ENCODE measurements around the gene SDHAF1. TPM values are rescaled to one million over a fixed set of nuclear protein-coding genes. Genes with fewer than 3 reads are reported as not detected.
"Not testable (repeated sequence)": the region's sequence is repeated elsewhere in the genome, so short reads cannot be mapped to it uniquely, and the experiment has no call there.

Gene SDHAF1
- total RNA-seq, 1 donor from 2014 or later, result 10.2 TPM

DNA sequence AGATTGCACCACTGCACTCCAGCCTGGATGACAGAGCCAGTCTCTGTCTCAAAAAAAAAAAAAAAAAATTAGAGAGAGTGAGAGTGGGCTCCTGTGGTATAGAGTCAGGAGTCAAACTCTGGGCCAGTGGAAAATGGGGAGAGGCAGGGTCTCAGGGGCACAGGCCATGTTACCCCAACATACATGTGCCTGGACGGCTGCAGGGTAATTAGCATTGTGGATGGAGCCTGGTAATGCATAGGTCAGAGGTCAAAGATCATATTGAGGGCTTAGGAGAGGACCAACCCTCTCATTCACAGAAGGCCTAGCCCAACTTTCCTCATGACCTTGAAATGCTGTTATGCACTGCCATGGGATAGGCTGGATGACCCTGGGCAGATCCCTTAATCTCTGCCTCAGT is 30.6 kb downstream of the SDHAF1 start:
- no peak for ATAC-seq

- ATAC-seq, result no peak
Observed at GRCh38 chr19:36026091-36026876, 31.3 kb downstream of the SDHAF1 start.

DNA sequence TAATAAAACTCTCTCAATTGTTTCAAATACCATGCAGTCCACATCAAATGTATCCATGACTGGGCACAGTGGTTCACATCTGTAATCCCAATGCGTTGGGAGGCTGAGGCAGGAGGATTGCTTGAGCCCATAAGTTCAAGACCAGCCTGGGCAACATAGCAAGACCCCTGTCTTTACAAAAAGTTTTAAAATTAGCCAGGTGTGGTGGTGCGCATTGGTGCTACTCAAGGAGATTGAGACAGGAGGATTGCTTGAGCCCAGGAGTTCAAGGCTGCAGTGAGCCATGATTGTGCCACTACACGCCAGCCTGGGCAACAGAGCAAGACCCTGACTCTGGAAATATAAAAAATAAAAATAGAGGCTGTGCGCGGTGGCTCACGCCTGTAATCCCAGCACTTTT is 32.7 kb downstream of the SDHAF1 start:
- ATAC-seq, result no peak

GRCh38 chr19:36028313-36029041 is 33.5 kb downstream of the SDHAF1 start:
- no peak for ATAC-seq

GRCh38 chr19:36030264-36031148 is 35.5 kb downstream of the SDHAF1 start:
- no peak for ATAC-seq

DNA sequence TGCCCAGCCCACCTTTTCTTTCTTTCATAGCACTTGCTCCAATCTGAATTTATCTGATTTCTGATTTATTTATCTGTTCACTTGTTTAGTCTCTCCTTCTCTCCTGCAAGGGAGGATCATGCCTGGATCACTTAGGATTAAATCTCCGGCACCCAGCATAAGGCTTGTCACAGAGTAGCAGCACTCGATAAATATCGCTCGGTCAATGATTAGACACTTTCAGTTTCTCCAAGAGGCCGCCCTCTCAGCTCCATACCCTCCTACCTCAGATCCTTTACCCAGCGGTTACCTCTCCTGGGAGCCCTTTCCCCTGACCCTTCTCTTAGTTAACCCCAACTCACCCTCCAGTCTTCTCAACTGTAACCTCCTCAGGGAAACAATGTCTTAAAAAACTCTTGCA is 36.3 kb downstream of the SDHAF1 start:
- ATAC-seq, result no peak

GRCh38 chr19:36032251-36033104 is 37.5 kb downstream of the SDHAF1 start, which contains the start of gene CLIP3:
CLIP3 (minus strand) TSS chr19:36032873; CDS start chr19:36032357, 516 bp downstream.
- peak; percentile 7 for ATAC-seq

DNA sequence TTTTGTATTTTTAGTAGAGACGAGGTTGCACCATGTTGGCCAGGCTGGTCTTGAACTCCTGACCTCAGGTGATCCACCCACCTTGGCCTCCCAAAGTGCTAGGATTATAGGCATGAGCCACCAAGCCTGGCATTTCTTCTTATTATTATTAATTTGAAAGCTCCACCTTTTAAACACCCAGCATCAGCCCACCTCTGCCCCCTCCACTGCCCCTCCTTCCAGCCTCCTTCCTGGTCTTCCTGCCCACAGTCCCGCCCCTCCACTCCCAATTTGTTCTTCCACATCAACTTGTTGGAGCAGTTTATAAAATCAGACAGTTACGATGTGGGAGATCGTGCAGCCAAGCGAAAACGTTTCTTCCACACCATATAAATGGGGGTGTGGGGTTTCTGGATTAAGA is 45.5 kb downstream of the SDHAF1 start:
- no peak for ATAC-seq

DNA sequence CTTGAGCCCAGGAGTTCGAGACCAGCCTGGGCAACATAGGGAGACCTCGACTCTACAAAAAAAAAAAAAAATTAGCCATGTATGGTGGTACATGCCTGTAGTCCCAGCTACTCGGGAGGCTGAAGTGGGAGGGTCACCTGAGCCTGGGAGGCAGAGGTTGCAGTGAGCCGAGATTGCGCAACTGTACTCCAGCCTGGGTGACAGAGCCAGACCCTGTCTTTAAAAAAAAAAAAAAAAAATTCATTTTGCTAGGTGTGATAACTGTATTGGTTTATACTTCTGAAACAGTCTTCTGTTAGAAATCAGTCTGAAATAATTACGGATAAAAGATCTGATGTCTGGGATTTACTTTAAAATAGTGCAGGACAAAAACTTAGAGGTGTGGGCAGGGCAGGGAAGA is 46.1 kb downstream of the SDHAF1 start:
- not testable (repeated sequence) for ATAC-seq

DNA sequence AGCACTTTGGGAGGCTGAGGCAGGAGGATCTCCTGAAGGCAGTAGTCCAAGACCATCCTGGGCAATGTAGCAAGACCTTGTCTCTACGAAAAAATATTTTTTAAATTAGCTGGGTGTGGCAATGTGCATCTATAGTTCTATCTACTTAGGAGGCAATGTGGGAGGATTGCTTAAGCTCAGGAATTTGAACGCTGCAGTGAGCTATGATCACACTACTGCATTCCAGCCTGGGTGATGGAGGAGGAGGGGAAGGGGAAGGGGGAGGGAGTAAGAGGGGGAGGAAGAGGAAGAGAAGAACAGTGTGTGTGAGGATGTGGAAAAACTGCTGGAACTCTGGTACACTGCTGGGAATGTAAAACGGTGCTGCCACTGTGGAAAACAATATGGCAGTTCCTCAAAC is 46.8 kb downstream of the SDHAF1 start:
- no peak for ATAC-seq

DNA sequence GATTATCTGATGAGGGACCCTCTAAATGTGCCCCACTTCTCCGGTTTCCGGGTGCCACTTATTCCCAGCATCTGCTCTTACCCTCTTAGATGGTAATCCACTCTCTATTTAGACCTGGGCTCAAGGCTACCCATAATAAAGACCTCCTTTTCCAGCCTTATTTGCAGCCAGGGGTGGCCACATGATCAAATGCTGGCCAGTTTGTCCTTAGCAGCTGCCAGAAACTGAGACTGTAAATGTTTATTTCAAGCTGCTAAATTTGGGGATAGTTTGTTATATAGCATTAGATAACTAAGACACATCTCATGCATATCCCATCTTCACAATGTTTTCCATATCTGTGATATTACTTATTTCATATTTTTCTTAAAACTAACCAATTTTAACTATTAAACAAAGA is 49.0 kb downstream of the SDHAF1 start:
- ATAC-seq, result no peak

Other genes starting within 250 kb of the SDHAF1 start
- 10.1 TPM for gene U2AF1L4, start 249.8 kb upstream of the SDHAF1 start, total RNA-seq
- 56.9 TPM for gene PSENEN, start 249.5 kb upstream of the SDHAF1 start, total RNA-seq
- 3.0 TPM for gene LIN37, start 246.6 kb upstream of the SDHAF1 start, total RNA-seq
- 2.6 TPM for gene HSPB6, start 238.2 kb upstream of the SDHAF1 start, total RNA-seq
- gene PROSER3, start 237.0 kb upstream of the SDHAF1 start, total RNA-seq, result 14.7 TPM
- gene ARHGAP33, start 219.6 kb upstream of the SDHAF1 start, total RNA-seq, result 3.9 TPM
- gene PRODH2, start 182.3 kb upstream of the SDHAF1 start, total RNA-seq, result not detected
- not detected for gene NPHS1, start 142.7 kb upstream of the SDHAF1 start, total RNA-seq
- gene KIRREL2, start 138.3 kb upstream of the SDHAF1 start, total RNA-seq, result 0.24 TPM
- 0.84 TPM for gene APLP1, start 126.6 kb upstream of the SDHAF1 start, total RNA-seq
- 4.2 TPM for gene NFKBID, start 94.6 kb upstream of the SDHAF1 start, total RNA-seq
- 0.96 TPM for gene HCST, start 92.7 kb upstream of the SDHAF1 start, total RNA-seq
- 4.1 TPM for gene TYROBP, start 86.9 kb upstream of the SDHAF1 start, total RNA-seq
- gene LRFN3, start 58.8 kb upstream of the SDHAF1 start, total RNA-seq, result 7.7 TPM
- gene SYNE4, start 13.6 kb downstream of the SDHAF1 start, total RNA-seq, result 0.88 TPM
- gene ALKBH6, start 19.0 kb downstream of the SDHAF1 start, total RNA-seq, result 12.3 TPM
- gene CLIP3, start 37.7 kb downstream of the SDHAF1 start, total RNA-seq, result 1.3 TPM
- 3.0 TPM for gene THAP8, start 59.1 kb downstream of the SDHAF1 start, total RNA-seq
- gene WDR62, start 59.7 kb downstream of the SDHAF1 start, total RNA-seq, result 2.4 TPM
- gene OVOL3, start 116.0 kb downstream of the SDHAF1 start, total RNA-seq, result not detected
- 72.0 TPM for gene POLR2I, start 119.7 kb downstream of the SDHAF1 start, total RNA-seq
- gene TBCB, start 120.3 kb downstream of the SDHAF1 start, total RNA-seq, result 81.5 TPM
- 953 TPM for gene CAPNS1, start 144.9 kb downstream of the SDHAF1 start, total RNA-seq
- gene COX7A1, start 157.3 kb downstream of the SDHAF1 start, total RNA-seq, result 3.5 TPM
- 2.1 TPM for gene ZNF565, start 219.5 kb downstream of the SDHAF1 start, total RNA-seq
- 35.9 TPM for gene ZNF146, start 219.9 kb downstream of the SDHAF1 start, total RNA-seq